DOHH2 (cell line): ENCODE measurements around the gene BCOR.

Experiments used
- H3F3A ChIP-seq: fragments of 200-600 bp; sonication (generic), shearing (Covaris generic); 2 replicates; pipeline ENCODE4 v1.6.0; 2016; ENCODE audit warnings: antibody characterized with exemption, mild to moderate bottlenecking; ENCODE audit not compliant: control insufficient read depth, insufficient read depth
- H3K27ac ChIP-seq: fragments of 200-600 bp; sonication (generic); 2 replicates; pipeline ENCODE4 v1.5.1; 2014; ENCODE audit warnings: low read depth, mild to moderate bottlenecking, low read length, moderate library complexity
- H3K27me3 ChIP-seq: fragments of 200-600 bp; sonication (generic); 2 replicates; pipeline ENCODE4 v1.6.1; 2014; ENCODE audit warnings: mild to moderate bottlenecking, low read length, mixed read lengths; ENCODE audit not compliant: control insufficient read depth
- H3K36me3 ChIP-seq: fragments of 200-600 bp; sonication (generic); 2 replicates; pipeline ENCODE4 v1.6.1; 2014; ENCODE audit warnings: mild to moderate bottlenecking, low read length, moderate library complexity, mixed read lengths; ENCODE audit not compliant: control insufficient read depth
- H3K4me1 ChIP-seq: fragments of 200-600 bp; sonication (generic); 2 replicates; pipeline ENCODE4 v1.6.1; 2014; ENCODE audit warnings: mild to moderate bottlenecking, low read length, mixed read lengths; ENCODE audit not compliant: control insufficient read depth
- H3K4me2 ChIP-seq: fragments of 200-600 bp; sonication (generic); 2 replicates; pipeline ENCODE4 v1.6.0; 2014; ENCODE audit warnings: mild to moderate bottlenecking, low read length, moderate library complexity
- H3K4me3 ChIP-seq: fragments of 200-600 bp; sonication (generic); 2 replicates; pipeline ENCODE4 v1.5.1; 2014; ENCODE audit warnings: mild to moderate bottlenecking, low read length, mixed read lengths
- H3K79me2 ChIP-seq: fragments of 200-600 bp; sonication (generic); 2 replicates; pipeline ENCODE4 v1.6.1; 2014; ENCODE audit warnings: mild to moderate bottlenecking, low read length, mixed read lengths; ENCODE audit not compliant: control insufficient read depth
- H3K9me2 ChIP-seq: fragments of 200-600 bp; sonication (generic); replicated peaks from 2 replicates; pipeline ENCODE4 v1.6.1; 2014; ENCODE audit warnings: mild to moderate bottlenecking, low read length, mixed read lengths; ENCODE audit not compliant: control insufficient read depth
- H3K9me3 ChIP-seq: fragments of 200-600 bp; sonication (generic); 2 replicates; pipeline ENCODE4 v1.6.1; 2014; ENCODE audit warnings: antibody characterized with exemption, low read length, mixed read lengths; ENCODE audit not compliant: control insufficient read depth, insufficient read depth
- H4K20me1 ChIP-seq: fragments of 200-600 bp; sonication (generic); 2 replicates; pipeline ENCODE4 v1.6.0; 2014; ENCODE audit warnings: low read depth, mild to moderate bottlenecking, antibody characterized with exemption, low read length, moderate library complexity; ENCODE audit not compliant: control insufficient read depth, insufficient read depth
- CTCF ChIP-seq: fragments of 200-600 bp; sonication (generic); IDR thresholded peaks from one replicate; pipeline ENCODE4 v1.5.1; 2014; ENCODE audit warnings: antibody characterized with exemption, mild to moderate bottlenecking, low read depth, low read length; ENCODE audit not compliant: poor library complexity, severe bottlenecking
- EZH2phosphoT487 ChIP-seq: fragments of 200-600 bp; sonication (generic); IDR thresholded peaks from 2 replicates; pipeline ENCODE4 v1.6.1; 2017; ENCODE audit warnings: borderline replicate concordance, mild to moderate bottlenecking, antibody characterized with exemption, low read length, moderate library complexity, mixed read lengths

Gene BCOR

GRCh38 chrX:40049084-40049641 lies 48.6 kb downstream of the BCOR start:
- no peaks in the 10 kb centered on the region for H3K9me3 ChIP-seq

GRCh38 chrX:40047485-40047884 lies 50.3 kb downstream of the BCOR start:
- no peak for TF ChIP-seq EZH2phosphoT487
- TF ChIP-seq CTCF = no peak
- Histone ChIP-seq H4K20me1 (no peaks in the 10 kb centered on the region), H3K79me2 (no peaks in the 10 kb centered on the region), H3K4me3 (no peak overlapping the region), H3K4me2 (no peak overlapping the region), H3K27me3 (no peaks in the 10 kb centered on the region), H3K36me3 (peaks cover 36% of the 10 kb centered on the region), H3K9me2 (no peaks in the 10 kb centered on the region), H3K4me1 (no peaks in the 10 kb centered on the region), H3F3A (no peaks in the 10 kb centered on the region), H3K9me3 (no peaks in the 10 kb centered on the region), H3K27ac (no peak overlapping the region)

More at GRCh38 chrX:40049084-40049641, 48.6 kb downstream of the BCOR start:
- no peak overlapping the region for H3K27ac ChIP-seq
- no peaks in the 10 kb centered on the region for H3K27me3 ChIP-seq
- TF ChIP-seq EZH2phosphoT487 (no peak), CTCF (no peak)
- H3K4me2 ChIP-seq = no peak overlapping the region
- no peaks in the 10 kb centered on the region for H3K9me2 ChIP-seq
- H3K36me3 ChIP-seq = peaks cover 52% of the 10 kb centered on the region
- no peaks in the 10 kb centered on the region for H3F3A ChIP-seq
- no peaks in the 10 kb centered on the region for H3K79me2 ChIP-seq
- H4K20me1 ChIP-seq = no peaks in the 10 kb centered on the region
- no peak overlapping the region for H3K4me3 ChIP-seq
- H3K4me1 ChIP-seq = no peaks in the 10 kb centered on the region

- Histone ChIP-seq H3K36me3 (peaks cover 4% of the 10 kb centered on the region), H3K4me2 (no peak overlapping the region), H3K9me2 (no peaks in the 10 kb centered on the region), H3K79me2 (no peaks in the 10 kb centered on the region), H4K20me1 (no peaks in the 10 kb centered on the region), H3K4me3 (no peak overlapping the region), H3K9me3 (no peaks in the 10 kb centered on the region), H3K27ac (no peak overlapping the region), H3F3A (no peaks in the 10 kb centered on the region), H3K27me3 (no peaks in the 10 kb centered on the region), H3K4me1 (peaks cover 27% of the 10 kb centered on the region)
- TF ChIP-seq EZH2phosphoT487 (no peak), CTCF (no peak)
Observed at GRCh38 chrX:40043895-40044294, 53.9 kb downstream of the BCOR start.

- H4K20me1 ChIP-seq = no peaks in the 10 kb centered on the region
- no peaks in the 10 kb centered on the region for H3K27me3 ChIP-seq
- H3K4me3 ChIP-seq = no peak overlapping the region
- no peaks in the 10 kb centered on the region for H3F3A ChIP-seq
- no peak overlapping the region for H3K27ac ChIP-seq
- TF ChIP-seq CTCF (no peak), EZH2phosphoT487 (no peak)
- H3K79me2 ChIP-seq = no peaks in the 10 kb centered on the region
- no peaks in the 10 kb centered on the region for H3K9me3 ChIP-seq
- no peaks in the 10 kb centered on the region for H3K9me2 ChIP-seq
- H3K4me2 ChIP-seq = no peak overlapping the region
- peaks cover 27% of the 10 kb centered on the region for H3K4me1 ChIP-seq
- no peaks in the 10 kb centered on the region for H3K36me3 ChIP-seq
Observed at GRCh38 chrX:40041915-40042314, 55.8 kb downstream of the BCOR start.
